ENCODE data around the gene ZNF142.

GRCh38 chr2:218648787-218649100, 10.7 kb downstream of the ZNF142 start:
- TF ChIP-seq CTCF (IDR thresholded peaks at IDR 0.05) (no peak; the same call in none of the 2 replicates), POLR2AphosphoS5 (IDR thresholded peaks at IDR 0.05; ENCODE audit: low read depth, low read length) (no peak)

All from Panc1 (cell line).